Frontal cortex (tissue), 4 donors: Measurements from ENCODE around the gene BRD8. TPM values are rescaled to one million over a fixed set of nuclear protein-coding genes. Genes with fewer than 3 reads are reported as not detected.
"Not testable (repeated sequence)": the region's sequence is repeated elsewhere in the genome, so short reads cannot be mapped to it uniquely, and the experiment has no call there.

Experiments
- DNase-seq, 2 donors: peaks; one replicate each; pipeline ENCODE4 v3.0.0; 2012; ENCODE audit warnings: low spot score in 2 of 2
- FAIRE-seq: peaks from 2 replicates; lab custom pipeline; 2012; peaks lifted over from hg19 to GRCh38; lab: Jason Lieb, UNC
- total RNA-seq: library from RNA; depleted of rRNA; stranded (reverse); fragments of >200 nt; gene quantifications from one replicate; pipeline ENCODE4 v1.2.3, GENCODE V29; 2014
- donor health status: control.
- donor health status: control.
- donor health status: control.

Gene BRD8
- total RNA-seq, result 41.2 TPM

- peak; percentile 75 to 90 for DNase-seq
- peak; percentile 62 for FAIRE-seq
Observed at GRCh38 chr5:138178516-138179276, at the start of gene BRD8, which contains the start of gene KIF20A. Gene BRD8 (minus strand): TSS chr5:138178630. CDS start chr5:138178614, 16 bp downstream. Gene KIF20A (plus strand): TSS chr5:138179112. CDS start chr5:138179681, 569 bp downstream.

GRCh38 chr5:138226910-138227309 is 48.5 kb upstream of the BRD8 start:
- FAIRE-seq, result no peak
- no peak for DNase-seq

- FAIRE-seq (no peak), DNase-seq (no peak)
Observed at GRCh38 chr5:138224712-138225111, 46.3 kb upstream of the BRD8 start.

DNA sequence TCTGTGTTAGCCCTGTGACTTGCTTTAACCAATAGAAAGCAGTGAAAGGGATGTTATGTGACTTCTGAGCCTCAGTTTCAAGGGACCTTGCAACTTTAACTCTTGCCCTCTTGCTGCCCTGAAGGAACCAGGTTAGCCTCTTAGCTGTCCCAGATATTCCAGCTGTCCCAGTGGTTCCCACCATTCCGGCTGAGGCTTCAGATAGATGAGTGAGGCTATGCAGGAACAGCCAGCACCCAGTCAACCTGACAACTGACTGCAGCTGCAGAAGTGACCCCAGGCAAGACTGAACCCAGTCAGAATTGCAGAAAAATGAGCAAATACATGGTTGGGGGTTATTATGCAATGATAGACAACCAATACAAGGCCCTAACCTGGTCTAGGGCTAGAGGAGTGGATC is 45.1 kb upstream of the BRD8 start:
- FAIRE-seq, result no peak
- no peak for DNase-seq

DNA sequence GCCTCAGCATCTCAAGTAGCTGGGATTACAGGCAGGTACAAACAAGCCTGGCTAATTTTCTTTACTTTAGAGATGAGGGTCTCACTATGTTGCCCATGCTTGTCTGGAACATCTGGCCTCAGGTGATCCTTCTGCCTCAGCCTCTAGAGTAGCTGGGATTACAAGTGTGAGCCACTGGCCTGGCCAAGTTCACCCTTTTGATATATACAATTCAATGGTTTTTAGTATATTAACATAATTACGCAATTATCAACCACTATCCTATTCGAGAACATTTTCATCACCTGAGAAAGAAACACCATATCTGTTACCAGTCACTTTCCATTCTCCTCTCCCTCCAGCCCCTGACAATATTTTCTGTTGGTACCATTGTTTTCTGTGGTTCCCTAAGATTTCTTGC is 38.4 kb upstream of the BRD8 start:
- FAIRE-seq, result no peak

DNA sequence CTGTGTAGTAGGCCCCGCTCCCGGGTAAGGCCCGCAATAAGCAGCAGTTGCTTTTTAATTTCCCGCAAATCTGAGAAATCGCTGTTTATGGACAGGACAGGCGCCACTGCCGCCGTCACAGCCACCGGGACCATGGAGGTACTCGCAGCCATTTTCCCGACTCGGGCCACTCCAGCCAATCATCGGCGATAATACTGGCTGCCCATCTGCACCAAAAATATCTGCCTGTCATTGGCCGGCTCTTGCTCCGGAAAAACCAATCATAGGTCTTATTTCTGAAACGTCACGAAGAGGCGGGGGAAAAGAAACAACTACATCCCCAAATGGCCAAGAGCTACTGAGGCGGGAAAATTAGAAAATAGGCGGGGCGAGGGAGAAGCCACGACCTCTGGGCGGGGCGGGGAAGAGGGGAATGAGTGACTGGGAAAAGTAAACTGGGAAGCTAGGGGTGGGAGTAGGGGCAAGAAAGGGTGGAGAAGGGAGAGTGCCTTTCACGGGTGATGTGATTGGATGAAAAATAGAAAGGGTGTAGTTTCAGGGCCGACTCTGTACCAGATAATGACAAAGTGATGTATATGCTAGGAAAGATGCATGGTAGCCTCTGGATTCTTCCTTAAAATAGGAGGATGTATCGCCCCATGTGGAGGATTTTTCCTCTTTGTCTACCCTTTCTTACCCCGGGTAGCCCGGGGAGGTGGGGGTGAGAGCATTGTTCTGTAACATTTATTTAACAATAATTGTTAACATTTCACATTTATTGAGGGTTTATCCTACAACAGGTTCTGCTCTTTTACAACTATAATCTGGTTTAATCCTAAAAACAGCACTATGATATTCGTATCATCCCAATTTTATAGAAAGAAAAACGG is 35.0 kb upstream of the BRD8 start, which contains the start of gene CDC23:
TSS of gene CDC23 (minus strand) at position 163 of the 869 bp plus-strand sequence. CDS start at position 152, 11 bp downstream.
- DNase-seq (peak; percentile 91 to 97), FAIRE-seq (peak; percentile 99)

More for the DNA sequence above, 38.4 kb upstream of the BRD8 start:
- DNase-seq, result no peak

DNA sequence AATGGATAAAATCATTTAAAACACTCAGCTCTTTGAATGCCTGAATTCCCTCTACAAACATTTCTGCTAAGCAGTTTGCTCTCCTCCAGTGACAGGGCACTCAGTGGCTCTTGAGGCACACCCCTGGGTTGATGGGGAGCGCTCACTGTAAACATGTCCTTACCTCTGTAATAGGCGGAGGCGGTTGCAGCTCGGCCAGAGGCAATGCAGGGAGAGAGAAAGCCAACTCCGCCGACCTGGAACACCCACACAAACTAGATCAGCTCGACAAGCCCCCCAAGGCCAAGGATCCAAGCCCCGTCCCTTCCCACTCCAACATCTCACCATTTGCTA is 34.4 kb upstream of the BRD8 start:
- DNase-seq (peak in 1 of 2 donors; percentile 18), FAIRE-seq (no peak)

GRCh38 chr5:138210985-138211384 is 32.6 kb upstream of the BRD8 start:
- FAIRE-seq (no peak), DNase-seq (no peak)

DNA sequence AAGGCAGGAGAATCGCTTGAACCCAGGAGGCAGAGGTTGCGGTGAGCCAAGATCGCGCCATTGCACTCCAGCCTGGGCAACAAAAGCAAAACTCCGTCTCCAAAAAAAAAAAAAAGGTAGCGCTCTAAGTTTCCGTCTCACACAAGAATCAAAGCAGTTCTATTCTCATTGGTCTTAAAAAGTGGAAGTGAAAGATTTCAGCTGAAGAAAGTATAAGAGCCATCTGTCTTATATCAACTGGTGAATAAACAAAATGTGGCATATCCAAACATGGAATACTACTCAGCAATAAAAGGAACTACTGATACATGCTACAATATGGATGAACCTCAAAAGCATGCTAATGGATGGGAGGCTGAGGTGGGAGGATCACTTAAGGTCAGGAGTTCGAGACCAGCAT is 15.4 kb upstream of the BRD8 start:
- DNase-seq, FAIRE-seq: not testable (repeated sequence)

DNA sequence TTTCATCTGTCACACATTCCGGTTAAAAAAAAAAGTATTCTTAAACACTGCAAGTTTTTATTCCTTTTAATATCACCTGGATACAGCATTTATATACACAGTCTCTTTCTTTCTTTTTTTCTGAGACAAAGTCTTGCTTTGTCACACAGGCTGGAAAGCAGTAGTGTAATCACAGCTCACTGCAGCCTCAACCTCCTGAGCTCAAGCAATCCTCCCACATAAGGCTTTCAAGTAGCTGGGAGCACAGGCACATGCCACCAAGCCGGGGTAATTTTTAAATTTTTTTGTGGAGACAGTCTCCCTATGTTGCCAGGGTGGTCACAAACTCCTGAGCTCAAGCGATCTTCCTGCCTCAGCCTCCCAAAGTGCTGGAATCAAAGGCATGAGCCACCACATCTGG is 14.4 kb upstream of the BRD8 start:
- no peak for DNase-seq
- FAIRE-seq, result no peak

- DNase-seq, result no peak
- no peak for FAIRE-seq
Observed at GRCh38 chr5:138188626-138189025, 10.2 kb upstream of the BRD8 start.

GRCh38 chr5:138186002-138186447 is 7.6 kb upstream of the BRD8 start:
- no peak for FAIRE-seq
- no peak for DNase-seq

DNA sequence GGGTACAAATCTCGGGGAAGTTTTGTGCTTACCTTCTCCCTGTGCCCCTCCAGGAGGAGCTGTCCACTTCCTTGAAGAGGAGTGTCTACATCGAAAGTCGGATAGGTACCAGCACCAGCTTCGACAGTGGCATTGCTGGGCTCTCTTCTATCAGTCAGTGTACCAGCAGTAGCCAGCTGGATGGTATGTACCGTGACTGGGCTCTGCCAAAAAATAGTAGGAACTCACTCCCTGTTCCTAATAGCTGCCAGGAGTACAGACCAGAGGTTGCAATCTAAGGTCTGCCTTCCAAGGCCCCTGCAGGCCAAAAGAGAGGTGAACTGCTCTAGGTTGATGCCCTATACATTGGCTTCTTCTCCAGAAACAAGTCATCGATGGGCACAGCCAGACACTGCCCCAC is 4.4 kb upstream of the BRD8 start:
- no peak for FAIRE-seq
- DNase-seq, result no peak

GRCh38 chr5:138180841-138181240 is 2.4 kb upstream of the BRD8 start:
- FAIRE-seq, result no peak
- DNase-seq, result no peak

DNA sequence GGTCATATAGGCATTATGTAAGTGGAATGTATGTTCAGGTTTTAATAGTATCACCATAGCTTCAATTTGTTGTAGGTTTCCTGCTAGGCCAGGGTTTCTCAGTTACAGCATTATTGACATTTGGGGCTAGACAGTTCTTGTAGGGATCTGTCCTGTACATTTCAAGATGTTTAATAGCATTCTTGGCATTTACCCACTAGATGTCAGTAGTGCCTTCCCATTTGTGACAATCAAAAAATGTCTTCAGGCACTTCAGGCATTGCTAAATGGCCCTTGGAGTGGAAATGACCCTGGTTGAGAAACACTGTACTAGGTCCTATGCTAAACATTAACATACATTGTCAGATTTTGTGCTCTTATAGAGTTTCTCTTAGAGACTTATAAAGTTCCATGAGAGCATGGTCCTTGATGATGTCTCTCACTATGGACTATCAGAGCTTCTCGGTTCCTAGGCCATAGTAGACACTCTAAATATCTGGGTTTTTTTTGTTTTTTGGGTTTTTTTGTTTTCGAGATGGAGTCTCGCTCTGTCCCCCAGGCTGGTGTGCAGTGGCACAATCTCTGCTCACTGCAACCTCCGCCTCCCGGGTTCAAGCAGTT is 1.9 kb upstream of the BRD8 start:
- FAIRE-seq, result no peak
- DNase-seq, result no peak

- DNase-seq (no peak), FAIRE-seq (no peak)
Observed at GRCh38 chr5:138179277-138179857, 937 bp upstream of the BRD8 start.

GRCh38 chr5:138177941-138178515 is 402 bp downstream of the BRD8 start:
- FAIRE-seq (no peak), DNase-seq (peak in 1 of 2 donors; percentile 27)

DNA sequence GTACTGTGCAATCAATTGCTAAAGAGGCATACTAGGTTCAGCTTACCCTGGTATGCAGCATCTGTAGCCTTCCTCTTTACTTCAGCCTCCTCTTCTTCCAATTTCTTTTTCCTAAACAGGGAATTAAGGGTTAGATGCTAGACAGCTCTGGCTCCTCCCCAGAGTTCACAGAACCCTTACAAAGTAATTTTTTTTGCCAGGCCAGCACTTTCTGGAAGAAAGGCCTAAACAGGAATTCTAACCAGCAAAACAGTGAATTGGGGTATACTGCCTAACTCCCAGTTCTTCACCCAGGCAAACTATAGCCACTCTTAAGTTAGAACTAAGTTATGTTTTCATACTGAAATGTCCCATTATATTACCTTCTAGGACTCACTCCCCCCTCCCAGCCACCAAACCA is 8.1 kb downstream of the BRD8 start:
- DNase-seq (no peak), FAIRE-seq (no peak)

DNA sequence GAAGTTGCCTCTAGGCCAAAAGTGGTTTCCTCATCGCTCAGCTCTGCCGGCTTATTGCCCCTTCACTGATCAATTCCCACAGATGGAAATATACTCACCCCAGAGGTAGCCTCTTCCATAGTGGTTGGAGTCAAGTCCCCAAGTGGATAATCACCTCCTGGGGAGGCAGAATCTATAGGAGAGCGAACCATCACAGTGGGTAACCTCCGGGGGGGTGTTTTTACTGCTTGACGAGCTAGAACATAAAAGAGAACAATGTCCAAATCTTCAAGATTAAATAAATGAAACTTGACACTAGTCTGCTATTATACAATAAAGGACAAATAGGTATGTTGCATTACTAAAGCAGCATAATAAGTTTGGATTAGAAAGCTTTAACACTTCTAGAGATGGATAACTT is 9.3 kb downstream of the BRD8 start:
- no peak for FAIRE-seq
- no peak for DNase-seq

- no peak for DNase-seq
- no peak for FAIRE-seq
Observed at GRCh38 chr5:138163721-138164120, 14.7 kb downstream of the BRD8 start.
